Endothelial cell of umbilical vein (primary cell): Measurements from ENCODE around the gene MYT1. TPM values are rescaled to one million over a fixed set of nuclear protein-coding genes. Genes with fewer than 3 reads are reported as not detected.
"Not testable (repeated sequence)": the region's sequence is repeated elsewhere in the genome, so short reads cannot be mapped to it uniquely, and the experiment has no call there.

Experiments
- BruUV-seq: library from RNA; stranded (reverse); fragments of 400-500 nt; replicated peaks from 2 replicates; lab custom pipeline; 2021; lab: Mats Ljungman, UMichigan
- CTCF ChIA-PET: fragments of 300-600, 350-600 bp; sonication (Branson Sonifier 250); formaldehyde crosslinking; loops from one replicate; lab custom pipeline; 2021; ENCODE audit warnings: antibody characterized with exemption, inconsistent platforms; lab: Charles Lee
- POLR2A ChIA-PET: fragments of 300-600, 350-600 bp; sonication (Branson Sonifier 250); formaldehyde crosslinking; loops from one replicate; lab custom pipeline; 2021; ENCODE audit warnings: antibody characterized with exemption, inconsistent platforms; lab: Charles Lee
- DNase-seq: peaks from one replicate; pipeline ENCODE4 v3.0.0-alpha.2; 2011; ENCODE audit warnings: low read depth, low spot score
- FAIRE-seq: peaks from 2 replicates; lab custom pipeline; 2011; peaks lifted over from hg19 to GRCh38; lab: Jason Lieb, UNC
- H2AFZ ChIP-seq: 2 replicates; pipeline ENCODE4 v1.6.0; 2012; ENCODE audit warnings: low read depth, low read length, control low read depth, inconsistent platforms
- H3K27ac ChIP-seq: 2 replicates; pipeline ENCODE4 v1.5.1; 2011; ENCODE audit warnings: low read depth, mild to moderate bottlenecking, control low read depth, low read length, moderate library complexity; ENCODE audit not compliant: insufficient read depth
- H3K27me3 ChIP-seq, 2 experiments: 2 replicates each; pipeline versions ENCODE4 v1.6.0 to v1.6.1; 2011; ENCODE audit warnings: low read length in 2 of 2, mixed read lengths in 1 of 2; ENCODE audit not compliant: control insufficient read depth in 2 of 2, insufficient read depth in 2 of 2
- H3K36me3 ChIP-seq, 2 experiments: 2 replicates in 1 of 2; 3 replicates in 1 of 2; pipeline ENCODE4 v1.5.1; 2011; ENCODE audit warnings: low read length in 2 of 2, mild to moderate bottlenecking in 1 of 2, moderate library complexity in 1 of 2; ENCODE audit not compliant: control insufficient read depth in 2 of 2, insufficient read depth in 2 of 2; ENCODE audit errors: extremely low read depth in 1 of 2
- H3K4me1 ChIP-seq: 3 replicates; pipeline ENCODE4 v1.5.1; 2011; ENCODE audit warnings: mild to moderate bottlenecking, low read length; ENCODE audit not compliant: control insufficient read depth, insufficient read depth; ENCODE audit errors: extremely low read depth
- H3K4me2 ChIP-seq: 2 replicates; pipeline ENCODE4 v1.6.1; 2011; ENCODE audit warnings: low read length, control low read depth, mixed read lengths; ENCODE audit not compliant: insufficient read depth
- H3K4me3 ChIP-seq, 3 experiments: fragments of 200-600 bp in 1 of 3; sonication (generic), shearing (Covaris generic) in 1 of 3; replicated peaks in 1 of 3; 2 replicates each; pipeline ENCODE4 v1.5.1; 2011 to 2016; ENCODE audit warnings: control low read depth in 3 of 3, low read length in 3 of 3, mild to moderate bottlenecking in 2 of 3, inconsistent platforms in 1 of 3, low read depth in 1 of 3, moderate library complexity in 1 of 3; ENCODE audit not compliant: insufficient read depth in 1 of 3
- H3K79me2 ChIP-seq: 2 replicates; pipeline ENCODE4 v1.6.0; 2012; ENCODE audit warnings: low read length, inconsistent platforms; ENCODE audit not compliant: control insufficient read depth, insufficient read depth
- H3K9ac ChIP-seq: replicated peaks from 2 replicates; pipeline ENCODE3; 2011; ENCODE audit warnings: low read length, control low read depth; ENCODE audit not compliant: insufficient read depth; ENCODE audit errors: extremely low read depth
- H3K9me1 ChIP-seq: replicated peaks from 3 replicates; pipeline ENCODE4 v1.6.0; 2011; ENCODE audit warnings: mild to moderate bottlenecking, low read length; ENCODE audit not compliant: control insufficient read depth, insufficient read depth; ENCODE audit errors: extremely low read depth
- H3K9me3 ChIP-seq: replicated peaks from 2 replicates; pipeline ENCODE4 v1.5.1; 2012; ENCODE audit warnings: low read length, inconsistent platforms; ENCODE audit not compliant: control insufficient read depth, insufficient read depth
- H4K20me1 ChIP-seq: replicated peaks from 2 replicates; pipeline ENCODE3; 2011; ENCODE audit warnings: mild to moderate bottlenecking, low read length; ENCODE audit not compliant: control insufficient read depth, insufficient read depth; ENCODE audit errors: extremely low read depth
- FOS ChIP-seq: IDR thresholded peaks from 2 replicates; pipeline ENCODE4 v1.6.1; 2011; ENCODE audit warnings: mild to moderate bottlenecking, low read length, moderate library complexity, borderline replicate concordance; ENCODE audit not compliant: insufficient read depth
- GATA2 ChIP-seq: IDR thresholded peaks from 2 replicates; pipeline ENCODE4 v1.7.0; 2011; ENCODE audit warnings: low read depth, mild to moderate bottlenecking, moderate library complexity, mixed read lengths, low read length; ENCODE audit not compliant: insufficient read length, insufficient read depth
- JUN ChIP-seq: IDR thresholded peaks from 2 replicates; pipeline ENCODE4 v1.6.1; 2011; ENCODE audit warnings: borderline replicate concordance, low read depth; ENCODE audit not compliant: insufficient read length, insufficient read depth
- MYC ChIP-seq: IDR thresholded peaks from one replicate; pipeline ENCODE4 v1.6.1; 2011; ENCODE audit warnings: mild to moderate bottlenecking, low read depth, low read length
- dilution Hi-C: fragments of 300-500 bp; cut with MboI; formaldehyde crosslinking; loops from one replicate; pipeline ENCODE4 v1.15.0; 2019; ENCODE audit warnings: low sequenced_read_pairs; ENCODE audit not compliant: extremely low pct_ligation_motif_present
- intact Hi-C: fragments of 100-400 bp; cut with micrococcal nuclease; formaldehyde crosslinking; loops from one replicate; pipeline ENCODE4 v1.10.0; 2022
- polyA plus RNA-seq, 4 experiments: library from polyadenylated mRNA; depleted of rRNA in 3 of 4; stranded (reverse) in 3 of 4; unstranded in 1 of 4; fragments of >200 nt; gene quantifications; 2 replicates each; pipeline versions ENCODE4 v1.2.1 to v1.2.3, GENCODE V29; 2011 to 2012; ENCODE audit warnings: missing spikeins in 1 of 4
- total RNA-seq: library from RNA; stranded (reverse); gene quantifications from 2 replicates; pipeline ENCODE4 v1.2.3, GENCODE V29; 2021

The MYT1 gene
- total and polyA plus RNA-seq, 2 donors (not counting 3 experiments of a cell fraction or from before 2014, with no cell fraction given) = not detected

- no peaks in the 10 kb centered on the region for H3K9me1 ChIP-seq
- no peaks in the 10 kb centered on the region for H3K79me2 ChIP-seq
- H3K27me3 ChIP-seq = no peaks in the 10 kb centered on the region
- no TSS peak for BruUV-seq
- no peaks in the 10 kb centered on the region for H3K36me3 ChIP-seq
- intact Hi-C loops = no loop called here
- no peaks in the 10 kb centered on the region for H3K9me3 ChIP-seq
- no peak overlapping the region for H3K27ac ChIP-seq
- H3K9ac ChIP-seq = no peak overlapping the region
- DNase-seq (no peak), FAIRE-seq (no peak)
- TF ChIP-seq FOS = no peak
- no peak for TF ChIP-seq GATA2
- no peak for TF ChIP-seq JUN
- no peak for TF ChIP-seq MYC
- H2AFZ ChIP-seq = no peak overlapping the region
- ChIA-PET CTCF (interaction anchor here (1.3 kb wide), 1 partner anchor 10 kb away, joined by 4 read pairs; no protein-coding TSS in a partner anchor), POLR2A (no interaction called here)
- H3K4me2 ChIP-seq = no peak overlapping the region
- no peaks in the 10 kb centered on the region for H4K20me1 ChIP-seq
- H3K4me1 ChIP-seq = no peaks in the 10 kb centered on the region
- dilution Hi-C loops = no loop called here
- no peak overlapping the region for H3K4me3 ChIP-seq
These were observed 70.1 kb downstream of the MYT1 start for GRCh38 chr20:64234291-64234791.

- H3K79me2 ChIP-seq, H4K20me1 ChIP-seq, H3K9me3 ChIP-seq, dilution Hi-C loops, H3K4me2 ChIP-seq, H3K9me1 ChIP-seq, POLR2A ChIA-PET, DNase-seq, H3K4me1 ChIP-seq, intact Hi-C loops, H3K36me3 ChIP-seq, H3K4me3 ChIP-seq, H2AFZ ChIP-seq, H3K27ac ChIP-seq, H3K27me3 ChIP-seq, H3K9ac ChIP-seq, FAIRE-seq, BruUV-seq: not testable (repeated sequence)
- CTCF ChIA-PET = interaction anchor here (1.3 kb wide), 1 partner anchor 11 kb away, joined by 4 read pairs; no protein-coding TSS in a partner anchor
These were observed 70.8 kb downstream of the MYT1 start for GRCh38 chr20:64234921-64235565.
